Mammary epithelial cell (primary cell): ENCODE measurements around the gene CCS.

Experiments used
- EZH2 ChIP-seq: IDR thresholded peaks from 2 replicates; pipeline ENCODE4 v1.6.1; 2012; ENCODE audit warnings: low read length, inconsistent platforms, borderline replicate concordance
- TF ChIP-seq, protein P1 (sequence below), 2 donors: IDR thresholded peaks in 1 of 2; conservative IDR thresholded peaks in 1 of 2; 2 replicates each; pipeline ENCODE4 v1.5.1; 2011 to 2012; ENCODE audit warnings: inconsistent platforms in 2 of 2, low read length in 2 of 2, mild to moderate bottlenecking in 2 of 2, control low read depth in 1 of 2, low read depth in 1 of 2; ENCODE audit not compliant: insufficient read depth in 1 of 2; ENCODE audit errors: extremely low read depth in 1 of 2

GRCh38 chr11:66638177-66639065, 45.4 kb downstream of the CCS start, which contains the start of gene RBM4:
- TF ChIP-seq, protein P1, sequence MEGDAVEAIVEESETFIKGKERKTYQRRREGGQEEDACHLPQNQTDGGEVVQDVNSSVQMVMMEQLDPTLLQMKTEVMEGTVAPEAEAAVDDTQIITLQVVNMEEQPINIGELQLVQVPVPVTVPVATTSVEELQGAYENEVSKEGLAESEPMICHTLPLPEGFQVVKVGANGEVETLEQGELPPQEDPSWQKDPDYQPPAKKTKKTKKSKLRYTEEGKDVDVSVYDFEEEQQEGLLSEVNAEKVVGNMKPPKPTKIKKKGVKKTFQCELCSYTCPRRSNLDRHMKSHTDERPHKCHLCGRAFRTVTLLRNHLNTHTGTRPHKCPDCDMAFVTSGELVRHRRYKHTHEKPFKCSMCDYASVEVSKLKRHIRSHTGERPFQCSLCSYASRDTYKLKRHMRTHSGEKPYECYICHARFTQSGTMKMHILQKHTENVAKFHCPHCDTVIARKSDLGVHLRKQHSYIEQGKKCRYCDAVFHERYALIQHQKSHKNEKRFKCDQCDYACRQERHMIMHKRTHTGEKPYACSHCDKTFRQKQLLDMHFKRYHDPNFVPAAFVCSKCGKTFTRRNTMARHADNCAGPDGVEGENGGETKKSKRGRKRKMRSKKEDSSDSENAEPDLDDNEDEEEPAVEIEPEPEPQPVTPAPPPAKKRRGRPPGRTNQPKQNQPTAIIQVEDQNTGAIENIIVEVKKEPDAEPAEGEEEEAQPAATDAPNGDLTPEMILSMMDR (conservative IDR thresholded peaks at IDR 0.05 in 1 of 2, IDR thresholded peaks at IDR 0.05 in 1 of 2; ENCODE audit: extremely low read depth in 1 of 2, insufficient read depth in 1 of 2, low read depth in 1 of 2, low read length in 2 of 2), result no peak
- no peak for TF ChIP-seq EZH2
